ENCODE results near the gene PTK6. TPM values are rescaled to one million over a fixed set of nuclear protein-coding genes. Genes with fewer than 3 reads are reported as not detected.
"Not testable (repeated sequence)": the region's sequence is repeated elsewhere in the genome, so short reads cannot be mapped to it uniquely, and the experiment has no call there.

PTK6 gene
- total RNA-seq, 1 experiment from 2014 or later: 0.40 TPM

- no peak for DNase-seq (ENCODE audit: low read depth)
Observed at GRCh38 chr20:63495167-63495720, 41.9 kb downstream of the PTK6 start.

GRCh38 chr20:63494420-63495166 lies 42.6 kb downstream of the PTK6 start:
- DNase-seq (ENCODE audit: low read depth): no peak

- DNase-seq (ENCODE audit: low read depth): no peak
Observed at GRCh38 chr20:63494084-63494419, 43.1 kb downstream of the PTK6 start.

GRCh38 chr20:63493563-63494020 lies 43.6 kb downstream of the PTK6 start:
- no peak for DNase-seq (ENCODE audit: low read depth)

GRCh38 chr20:63492982-63493381 lies 44.2 kb downstream of the PTK6 start:
- no peak for DNase-seq (ENCODE audit: low read depth)

- DNase-seq (ENCODE audit: low read depth): no peak
Observed at GRCh38 chr20:63492518-63492917, 44.7 kb downstream of the PTK6 start.

- DNase-seq (ENCODE audit: low read depth): no peak
Observed at GRCh38 chr20:63491635-63492230, 45.4 kb downstream of the PTK6 start.

- no peak for DNase-seq (ENCODE audit: low read depth)
Observed at GRCh38 chr20:63491078-63491477, 46.1 kb downstream of the PTK6 start.

GRCh38 chr20:63490416-63490815 lies 46.8 kb downstream of the PTK6 start:
- DNase-seq (ENCODE audit: low read depth): no peak

- DNase-seq (ENCODE audit: low read depth): no peak
Observed at GRCh38 chr20:63488315-63489251, 48.6 kb downstream of the PTK6 start.

- DNase-seq (ENCODE audit: low read depth): no peak
Observed at GRCh38 chr20:63487781-63488241, 49.4 kb downstream of the PTK6 start.

- DNase-seq (ENCODE audit: low read depth): no peak
Observed at GRCh38 chr20:63487116-63487764, 49.9 kb downstream of the PTK6 start.

- no peak for DNase-seq (ENCODE audit: low read depth)
Observed at GRCh38 chr20:63486300-63486855, 50.8 kb downstream of the PTK6 start.

- no peak for DNase-seq (ENCODE audit: low read depth)
Observed at GRCh38 chr20:63484651-63485403, 52.3 kb downstream of the PTK6 start.

- no peak for DNase-seq (ENCODE audit: low read depth)
Observed at GRCh38 chr20:63484236-63484635, 52.9 kb downstream of the PTK6 start.

GRCh38 chr20:63483834-63484233 lies 53.3 kb downstream of the PTK6 start:
- DNase-seq (ENCODE audit: low read depth): no peak

GRCh38 chr20:63482021-63482587 lies 55.1 kb downstream of the PTK6 start:
- DNase-seq (ENCODE audit: low read depth): no peak

GRCh38 chr20:63481503-63481902 lies 55.7 kb downstream of the PTK6 start:
- DNase-seq (ENCODE audit: low read depth): no peak

GRCh38 chr20:63479695-63480419 lies 57.3 kb downstream of the PTK6 start:
- not testable (repeated sequence) for DNase-seq (ENCODE audit: low read depth)
